ENCODE measurements around the gene OTOP3.

OTOP3 gene

DNA sequence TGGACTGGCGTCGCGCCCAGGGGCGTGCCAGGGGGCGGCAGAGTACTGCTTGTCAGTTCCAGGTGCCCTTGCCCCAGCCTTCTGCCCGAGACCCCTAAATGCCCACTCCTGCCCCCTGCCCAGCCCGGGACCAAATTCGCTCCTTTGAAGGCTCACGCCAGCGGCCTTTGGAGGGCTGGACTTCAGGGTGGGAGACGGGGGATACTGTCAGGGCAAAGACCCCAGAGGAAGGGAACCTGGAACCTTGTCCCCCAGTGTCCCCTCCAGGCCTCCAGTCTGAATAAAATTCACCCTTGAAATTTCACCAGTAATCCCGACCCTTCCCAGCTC, 737 bp downstream of the OTOP3 start:
- no peak for ATAC-seq
- no peak for TF ChIP-seq ISL1 (CRISPR knock-in tag; IDR thresholded peaks at IDR 0.05)
- TF ChIP-seq ESRRG (CRISPR knock-in tag; IDR thresholded peaks at IDR 0.05): no peak
- TF ChIP-seq TOX (CRISPR knock-in tag; IDR thresholded peaks at IDR 0.05; ENCODE audit: borderline replicate concordance): no peak
- no peak for TF ChIP-seq PPARA (CRISPR knock-in tag; IDR thresholded peaks at IDR 0.05; ENCODE audit: borderline replicate concordance)

GRCh38 chr17:74937064-74938051, 1.7 kb downstream of the OTOP3 start:
- no peak for ATAC-seq
- TF ChIP-seq CREB5 (CRISPR knock-in tag; IDR thresholded peaks at IDR 0.05; ENCODE audit: low read depth) (no peak), PPARA (CRISPR knock-in tag; IDR thresholded peaks at IDR 0.05; ENCODE audit: borderline replicate concordance) (no peak), ISL1 (CRISPR knock-in tag; IDR thresholded peaks at IDR 0.05) (no peak), ZNF70 (CRISPR knock-in tag; IDR thresholded peaks at IDR 0.05) (no peak), ZC3H10 (CRISPR knock-in tag; IDR thresholded peaks at IDR 0.05) (no peak)

DNA sequence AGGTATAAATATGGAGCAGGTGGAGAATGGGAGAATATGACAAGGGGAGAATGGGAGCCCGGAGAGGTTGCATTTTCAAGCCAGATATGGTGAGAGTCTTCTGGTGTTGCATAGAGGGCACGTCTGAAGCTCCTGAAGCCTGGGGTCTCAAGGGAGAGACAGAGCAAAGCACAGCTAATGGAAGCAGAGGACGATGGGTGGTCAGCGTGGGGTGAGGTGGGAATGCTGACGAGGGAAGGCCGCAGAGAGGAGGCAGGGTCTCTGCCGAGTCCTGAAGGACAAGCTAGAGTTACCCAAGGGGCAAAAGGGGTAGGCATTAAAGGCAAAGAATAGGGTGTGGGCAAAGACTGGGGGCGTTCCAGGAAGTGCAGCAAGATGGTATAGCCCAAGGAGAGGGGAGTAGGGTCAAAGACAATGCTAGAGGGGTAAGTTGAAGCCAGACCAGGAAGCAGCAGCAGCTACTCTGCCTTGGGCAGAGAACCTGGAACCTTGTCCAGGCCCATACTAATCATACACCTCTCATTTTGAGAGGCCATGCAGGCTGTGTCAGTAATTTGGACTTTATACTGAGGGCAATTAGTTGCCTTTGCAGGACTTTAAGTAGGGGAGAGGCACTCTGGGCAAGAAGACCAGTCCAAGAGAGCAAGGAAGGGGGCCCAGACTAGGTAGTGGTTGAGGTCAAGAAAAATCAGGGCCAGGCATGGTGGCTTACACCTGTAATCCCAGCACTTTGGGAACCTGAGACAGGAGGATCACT, 2.7 kb downstream of the OTOP3 start:
- no peak for TF ChIP-seq CREB5 (CRISPR knock-in tag; IDR thresholded peaks at IDR 0.05; ENCODE audit: low read depth)
- TF ChIP-seq ZC3H10 (CRISPR knock-in tag; IDR thresholded peaks at IDR 0.05): no peak
- no peak for TF ChIP-seq CSDC2 (CRISPR knock-in tag; IDR thresholded peaks at IDR 0.05)
- TF ChIP-seq ZFP3 (CRISPR knock-in tag; IDR thresholded peaks at IDR 0.05): no peak
- no peak for ATAC-seq

- TF ChIP-seq ISL1 (CRISPR knock-in tag; IDR thresholded peaks at IDR 0.05) (no peak), OSR1 (CRISPR knock-in tag; IDR thresholded peaks at IDR 0.05) (no peak), PPARA (CRISPR knock-in tag; IDR thresholded peaks at IDR 0.05; ENCODE audit: borderline replicate concordance) (no peak), CSDC2 (CRISPR knock-in tag; IDR thresholded peaks at IDR 0.05) (no peak), ARNTL (CRISPR knock-in tag; IDR thresholded peaks at IDR 0.05; ENCODE audit: borderline replicate concordance, low read depth) (no peak), CREB5 (CRISPR knock-in tag; IDR thresholded peaks at IDR 0.05; ENCODE audit: low read depth) (no peak), SNAI2 (CRISPR knock-in tag; IDR thresholded peaks at IDR 0.05) (no peak), ZFP3 (CRISPR knock-in tag; IDR thresholded peaks at IDR 0.05) (no peak), TCF4 (CRISPR knock-in tag; IDR thresholded peaks at IDR 0.05; ENCODE audit: borderline replicate concordance) (no peak), GLIS3 (CRISPR knock-in tag; IDR thresholded peaks at IDR 0.05) (no peak)
- TF ChIP-seq, protein P1, sequence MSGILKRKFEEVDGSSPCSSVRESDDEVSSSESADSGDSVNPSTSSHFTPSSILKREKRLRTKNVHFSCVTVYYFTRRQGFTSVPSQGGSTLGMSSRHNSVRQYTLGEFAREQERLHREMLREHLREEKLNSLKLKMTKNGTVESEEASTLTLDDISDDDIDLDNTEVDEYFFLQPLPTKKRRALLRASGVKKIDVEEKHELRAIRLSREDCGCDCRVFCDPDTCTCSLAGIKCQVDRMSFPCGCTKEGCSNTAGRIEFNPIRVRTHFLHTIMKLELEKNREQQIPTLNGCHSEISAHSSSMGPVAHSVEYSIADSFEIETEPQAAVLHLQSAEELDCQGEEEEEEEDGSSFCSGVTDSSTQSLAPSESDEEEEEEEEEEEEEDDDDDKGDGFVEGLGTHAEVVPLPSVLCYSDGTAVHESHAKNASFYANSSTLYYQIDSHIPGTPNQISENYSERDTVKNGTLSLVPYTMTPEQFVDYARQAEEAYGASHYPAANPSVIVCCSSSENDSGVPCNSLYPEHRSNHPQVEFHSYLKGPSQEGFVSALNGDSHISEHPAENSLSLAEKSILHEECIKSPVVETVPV (CRISPR knock-in tag; IDR thresholded peaks at IDR 0.05): no peak
- ATAC-seq: no peak
Measured at GRCh38 chr17:74939534-74939933, 3.8 kb downstream of the OTOP3 start.

DNA sequence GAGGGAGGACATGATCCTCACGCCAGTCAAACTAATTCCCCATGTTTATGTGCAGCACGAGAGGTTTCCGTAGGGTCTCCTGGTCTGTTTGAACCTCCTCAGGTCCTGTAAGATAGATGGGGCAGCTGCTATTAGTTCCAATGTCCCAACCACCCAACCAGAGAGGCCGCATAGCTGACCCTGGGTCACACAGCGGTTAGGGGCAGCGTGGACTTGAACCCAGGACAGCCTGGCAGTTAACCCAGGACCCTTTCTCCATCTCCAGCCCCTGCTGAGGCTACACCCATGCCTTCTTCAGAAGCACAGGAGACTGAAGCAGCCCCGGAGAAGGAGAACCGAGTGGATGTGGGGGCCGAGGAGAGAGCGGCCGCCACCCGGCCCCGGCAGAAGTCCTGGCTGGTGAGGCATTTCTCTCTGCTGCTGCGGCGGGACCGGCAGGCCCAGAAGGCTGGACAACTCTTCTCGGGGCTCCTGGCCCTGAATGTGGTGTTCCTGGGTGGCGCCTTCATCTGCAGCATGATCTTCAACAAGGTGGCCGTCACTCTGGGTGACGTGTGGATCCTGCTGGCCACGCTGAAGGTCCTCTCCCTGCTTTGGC, 5.5 kb downstream of the OTOP3 start:
- ATAC-seq: no peak
- TF ChIP-seq OSR1 (CRISPR knock-in tag; IDR thresholded peaks at IDR 0.05) (no peak), TSHZ2 (CRISPR knock-in tag; IDR thresholded peaks at IDR 0.05) (no peak), BACH2 (CRISPR knock-in tag; IDR thresholded peaks at IDR 0.05; ENCODE audit: borderline replicate concordance) (no peak), ESRRG (CRISPR knock-in tag; IDR thresholded peaks at IDR 0.05) (no peak), ZFP3 (CRISPR knock-in tag; IDR thresholded peaks at IDR 0.05) (no peak), CSDC2 (CRISPR knock-in tag; IDR thresholded peaks at IDR 0.05) (no peak), ZNF8 (CRISPR knock-in tag; IDR thresholded peaks at IDR 0.05) (no peak)
- TF ChIP-seq, protein P2, sequence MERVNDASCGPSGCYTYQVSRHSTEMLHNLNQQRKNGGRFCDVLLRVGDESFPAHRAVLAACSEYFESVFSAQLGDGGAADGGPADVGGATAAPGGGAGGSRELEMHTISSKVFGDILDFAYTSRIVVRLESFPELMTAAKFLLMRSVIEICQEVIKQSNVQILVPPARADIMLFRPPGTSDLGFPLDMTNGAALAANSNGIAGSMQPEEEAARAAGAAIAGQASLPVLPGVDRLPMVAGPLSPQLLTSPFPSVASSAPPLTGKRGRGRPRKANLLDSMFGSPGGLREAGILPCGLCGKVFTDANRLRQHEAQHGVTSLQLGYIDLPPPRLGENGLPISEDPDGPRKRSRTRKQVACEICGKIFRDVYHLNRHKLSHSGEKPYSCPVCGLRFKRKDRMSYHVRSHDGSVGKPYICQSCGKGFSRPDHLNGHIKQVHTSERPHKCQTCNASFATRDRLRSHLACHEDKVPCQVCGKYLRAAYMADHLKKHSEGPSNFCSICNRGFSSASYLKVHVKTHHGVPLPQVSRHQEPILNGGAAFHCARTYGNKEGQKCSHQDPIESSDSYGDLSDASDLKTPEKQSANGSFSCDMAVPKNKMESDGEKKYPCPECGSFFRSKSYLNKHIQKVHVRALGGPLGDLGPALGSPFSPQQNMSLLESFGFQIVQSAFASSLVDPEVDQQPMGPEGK (CRISPR knock-in tag; IDR thresholded peaks at IDR 0.05; ENCODE audit: borderline replicate concordance): no peak
